ENCODE data around the gene BICDL1.
A peak's percentile ranks its signal among the peaks of the same experiment; 100 is the strongest.

Gene BICDL1

DNA sequence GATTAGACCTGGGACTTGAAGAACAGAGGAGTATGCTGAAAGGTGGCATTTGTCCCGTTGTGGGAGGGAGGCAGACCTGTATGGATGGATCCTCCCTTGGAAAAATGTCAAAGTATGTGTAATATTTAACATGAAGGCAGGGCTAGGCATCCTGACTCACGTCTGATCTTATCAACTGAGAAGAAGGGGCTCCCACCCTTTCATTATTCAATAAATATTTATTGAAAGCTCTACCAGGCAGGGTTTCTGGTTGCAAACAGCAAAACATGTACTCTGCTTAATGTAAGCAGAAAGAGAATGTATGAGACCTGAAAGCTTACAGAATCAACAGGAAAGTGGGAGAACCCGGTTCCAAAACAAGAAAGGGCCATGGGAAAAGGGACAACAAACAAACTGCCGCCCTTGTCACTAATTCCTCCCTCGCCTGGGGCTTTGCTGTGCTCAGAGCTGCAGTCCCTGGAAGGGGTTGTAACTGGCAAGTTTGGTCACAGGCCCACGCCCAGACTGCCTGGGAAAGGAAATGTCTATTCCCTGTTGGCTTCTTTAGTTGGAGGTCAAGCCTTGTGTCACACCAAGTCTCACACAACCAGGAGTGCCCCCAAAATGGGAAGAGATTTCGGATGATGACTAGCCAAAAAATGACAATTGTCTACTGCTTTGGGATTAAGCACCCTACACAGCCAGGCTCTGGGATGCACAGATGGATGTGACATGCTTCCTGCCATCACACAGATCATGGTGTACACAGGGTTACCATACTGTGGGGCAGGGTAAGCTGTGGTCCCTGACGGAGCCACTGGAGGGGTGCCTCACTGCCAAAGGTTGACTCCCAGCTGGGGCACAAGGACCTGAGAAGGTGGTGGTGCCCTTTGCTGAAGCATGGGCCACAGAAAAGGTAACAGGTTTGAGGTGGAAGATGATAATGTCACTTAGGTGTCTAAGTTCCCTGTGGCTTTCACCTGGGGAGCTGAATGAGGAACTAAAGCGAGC, 90.7 kb downstream of the BICDL1 start:
- no peak for DNase-seq (ENCODE audit: low spot score)

DNA sequence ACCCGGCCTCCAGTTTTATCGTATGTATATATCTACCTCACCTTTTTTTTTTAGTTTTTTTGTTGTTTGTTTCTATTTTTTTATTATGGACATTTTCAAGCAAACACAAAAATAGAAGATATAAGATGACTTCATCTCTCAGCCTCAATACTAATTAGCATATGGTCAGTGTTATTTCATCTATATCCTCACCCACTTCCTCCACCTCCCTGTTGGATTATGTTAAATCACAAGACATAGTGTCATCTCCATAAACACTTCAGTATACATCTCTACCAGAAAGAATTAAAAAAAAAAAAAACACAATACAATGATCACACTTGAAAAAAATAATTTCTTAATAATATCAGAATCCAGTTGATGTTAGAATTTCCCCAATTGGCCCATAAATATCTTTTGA, 92.6 kb downstream of the BICDL1 start:
- DNase-seq (ENCODE audit: low spot score), result no peak

DNA sequence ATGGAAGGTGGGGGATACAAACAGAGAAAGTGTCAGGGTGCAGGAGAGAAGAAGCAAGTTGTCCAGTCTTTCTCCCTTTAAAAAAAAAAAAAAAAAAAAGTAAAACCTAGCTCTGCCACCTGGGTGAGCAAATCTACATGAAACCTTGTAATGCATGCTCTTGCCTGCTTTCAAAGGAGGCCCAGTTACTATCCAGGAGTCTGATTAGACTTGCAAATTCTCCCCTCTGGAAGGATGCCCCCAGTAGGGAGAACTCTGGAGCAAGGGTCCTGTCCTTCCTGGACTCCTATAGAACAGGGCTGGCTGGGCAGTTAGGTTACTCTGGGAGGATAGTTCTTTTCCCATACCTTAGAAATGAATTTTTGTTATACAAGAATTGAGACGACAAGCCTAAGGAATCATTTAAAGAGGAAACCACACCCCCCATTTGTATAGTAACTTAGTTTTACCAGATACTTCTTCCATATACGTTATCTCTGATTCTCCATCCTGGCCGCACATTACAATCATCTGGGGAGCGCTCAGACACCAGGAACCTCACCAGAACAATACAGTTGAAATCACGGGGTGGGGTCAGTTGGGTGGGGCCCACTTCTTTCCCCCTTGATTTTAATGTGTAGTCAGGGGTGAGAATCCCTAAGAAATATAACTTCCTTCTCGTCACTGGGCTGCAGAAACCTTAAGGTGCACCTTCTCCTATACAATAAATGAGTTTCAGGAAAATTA, 97.0 kb downstream of the BICDL1 start:
- DNase-seq (ENCODE audit: low spot score), result peak; percentile 51

DNA sequence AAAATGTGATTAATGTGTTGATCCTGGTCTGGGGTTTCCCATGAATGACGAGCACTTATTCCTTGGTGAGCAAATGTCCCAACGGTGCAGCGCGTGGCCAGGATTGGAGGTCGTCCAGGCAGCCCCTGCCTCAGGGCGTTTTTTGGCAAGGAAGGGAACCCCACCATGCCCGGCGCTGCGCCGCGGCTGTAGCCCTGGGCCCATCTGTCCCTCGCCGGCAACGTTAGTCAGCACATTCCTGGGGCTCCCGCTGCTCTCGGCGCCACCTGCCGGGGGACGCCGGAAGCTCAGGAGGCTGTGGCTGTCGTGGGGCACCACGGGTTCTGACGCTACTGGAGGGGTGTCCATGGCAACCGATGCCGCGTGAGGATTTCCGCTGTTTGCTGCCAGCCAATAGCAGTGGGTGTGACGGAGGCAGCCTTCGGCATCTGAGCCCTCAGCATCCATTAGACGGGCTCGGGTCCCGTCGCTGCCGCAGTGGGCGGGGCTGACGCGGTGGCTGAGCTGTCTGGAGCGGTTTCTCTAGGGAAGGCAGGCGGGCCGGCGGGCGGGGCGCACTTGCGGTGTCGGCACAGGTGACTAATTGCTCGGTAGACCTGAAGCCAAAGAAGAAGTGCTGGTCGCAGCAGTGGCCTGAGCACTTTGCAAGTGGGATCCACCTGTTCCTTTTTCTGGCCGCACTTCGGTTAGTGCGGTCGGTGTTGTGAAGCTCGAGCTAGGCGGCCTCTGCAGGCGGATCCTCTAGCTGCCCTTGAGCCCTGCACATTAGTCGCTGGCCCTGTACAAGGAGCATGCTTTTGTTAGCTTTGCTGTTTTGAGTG, 98.0 kb downstream of the BICDL1 start:
- peak; percentile 98 for DNase-seq (ENCODE audit: low spot score)

DNA sequence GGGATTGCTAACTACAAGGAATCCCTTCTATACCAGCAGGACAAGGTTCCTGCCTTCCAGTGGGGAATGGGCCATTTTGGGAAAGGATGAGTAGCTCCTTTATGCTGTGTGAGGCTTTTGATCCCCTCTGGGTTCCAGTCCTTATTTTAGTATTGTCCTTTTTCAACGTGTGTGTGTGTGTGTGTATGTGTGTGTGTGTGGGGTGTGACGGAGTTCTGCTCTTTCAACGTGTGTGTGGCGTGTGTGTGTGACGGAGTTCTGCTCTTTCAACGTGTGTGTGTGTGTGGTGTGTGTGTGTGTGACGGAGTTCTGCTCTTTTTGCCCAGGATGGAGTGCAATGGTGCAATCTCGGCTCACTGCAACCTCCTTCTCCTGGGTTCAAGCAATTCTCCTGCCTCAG, 100.1 kb downstream of the BICDL1 start:
- DNase-seq (ENCODE audit: low spot score), result no peak

DNA sequence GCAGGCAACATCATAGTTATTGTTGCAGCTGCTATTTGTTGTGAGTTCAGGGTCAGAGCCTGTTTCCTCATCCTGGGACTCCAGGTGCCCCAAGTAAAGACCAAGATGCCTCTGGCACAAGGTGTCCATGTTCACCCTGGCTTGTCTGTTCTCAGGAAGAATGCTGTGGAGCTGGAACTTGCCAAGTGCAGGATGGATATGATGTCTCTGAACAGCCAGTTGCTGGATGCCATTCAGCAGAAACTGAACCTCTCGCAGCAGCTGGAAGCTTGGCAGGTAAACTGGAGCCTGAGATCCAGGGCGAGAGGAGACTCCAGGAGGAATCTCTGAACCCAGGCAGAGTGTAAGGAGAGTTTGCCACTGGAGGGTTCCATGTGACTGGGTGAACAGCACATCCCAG, 100.8 kb downstream of the BICDL1 start:
- DNase-seq (ENCODE audit: low spot score), result no peak

DNA sequence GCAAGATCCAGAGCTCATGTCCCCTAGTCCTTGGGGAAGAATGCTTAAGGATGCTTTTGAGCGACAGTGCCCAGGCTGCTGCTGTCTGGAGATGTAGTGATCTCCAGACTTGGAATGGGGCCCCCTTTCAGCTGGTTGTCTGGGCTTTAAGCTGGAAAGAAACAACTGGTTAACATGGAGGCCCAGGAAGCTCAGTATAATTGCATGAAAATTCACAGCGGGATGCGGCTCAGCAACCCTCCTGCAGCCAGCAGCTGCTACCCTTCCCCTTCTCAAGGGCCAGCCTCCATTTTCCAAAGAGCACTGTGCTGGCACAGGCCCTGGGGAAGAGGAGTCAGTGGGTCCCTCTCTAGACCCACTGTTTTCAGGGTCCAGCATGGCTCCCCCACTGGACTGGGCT, 101.2 kb downstream of the BICDL1 start:
- no peak for DNase-seq (ENCODE audit: low spot score)

DNA sequence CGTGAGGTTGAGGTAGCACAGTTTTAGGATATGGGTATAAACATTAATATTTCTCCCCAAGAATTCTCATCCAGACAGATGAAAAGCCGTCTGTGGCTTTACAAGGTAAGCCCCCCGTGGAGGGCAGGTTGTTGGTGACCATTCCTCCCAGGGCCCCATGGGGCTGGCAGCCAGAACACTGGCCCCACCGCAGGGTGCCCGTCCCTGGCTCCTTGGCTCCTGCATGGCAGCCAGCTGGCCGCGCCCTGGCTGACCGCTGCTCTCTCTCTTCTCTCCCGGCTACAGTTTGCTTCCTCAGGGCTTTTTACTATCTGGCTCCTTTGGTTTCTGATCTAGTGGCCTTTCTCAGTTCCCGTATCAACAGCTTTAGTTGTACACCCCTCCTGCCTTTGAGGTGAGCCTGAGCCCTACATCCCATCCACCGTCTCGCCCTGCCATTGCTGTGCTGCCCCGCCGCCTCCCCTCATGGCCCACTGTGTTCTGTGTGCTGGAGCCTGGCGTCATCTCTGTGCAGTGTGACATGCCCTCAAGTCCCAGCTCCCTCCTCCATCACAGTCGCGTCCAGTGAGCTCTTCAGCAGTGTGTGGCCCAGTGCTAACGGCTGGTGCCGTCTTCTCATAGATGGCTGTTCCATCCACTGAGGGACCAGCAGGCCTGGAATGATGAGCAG, 101.7 kb downstream of the BICDL1 start:
- DNase-seq (ENCODE audit: low spot score), result no peak

DNA sequence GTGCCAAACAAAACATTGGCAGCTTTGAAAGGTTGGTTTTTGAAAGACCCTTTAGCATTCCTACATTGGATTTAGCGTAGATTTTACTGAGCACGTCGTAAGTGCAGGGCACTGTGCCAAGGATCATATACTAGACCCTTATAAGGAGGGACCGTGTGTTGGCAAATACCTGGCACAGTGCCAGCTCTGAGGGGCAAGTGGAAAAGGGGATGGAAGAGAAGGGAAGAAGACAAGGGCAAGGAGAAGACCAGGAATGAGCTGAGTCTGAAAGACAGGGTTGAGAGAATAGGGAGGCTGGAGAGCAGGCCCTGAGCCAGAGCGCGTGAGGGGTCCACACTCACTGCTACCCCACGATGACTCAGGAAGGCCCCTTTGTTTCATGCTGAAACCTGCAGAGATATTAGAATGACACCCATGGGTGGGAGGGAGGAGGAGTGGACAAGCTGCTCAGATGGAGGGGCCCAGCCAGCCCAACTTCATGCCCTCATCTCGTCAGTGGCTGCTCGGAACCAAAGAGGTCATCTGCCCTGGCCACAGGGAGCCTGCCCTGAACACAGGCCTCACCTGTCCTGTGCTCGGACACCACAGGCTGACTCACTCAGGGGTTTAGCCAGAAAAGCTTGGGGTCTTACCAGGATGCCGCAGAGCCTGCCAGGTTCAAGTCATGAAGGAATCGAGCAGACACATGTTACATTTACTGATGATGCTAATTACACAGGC, 102.5 kb downstream of the BICDL1 start:
- no peak for DNase-seq (ENCODE audit: low spot score)

DNA sequence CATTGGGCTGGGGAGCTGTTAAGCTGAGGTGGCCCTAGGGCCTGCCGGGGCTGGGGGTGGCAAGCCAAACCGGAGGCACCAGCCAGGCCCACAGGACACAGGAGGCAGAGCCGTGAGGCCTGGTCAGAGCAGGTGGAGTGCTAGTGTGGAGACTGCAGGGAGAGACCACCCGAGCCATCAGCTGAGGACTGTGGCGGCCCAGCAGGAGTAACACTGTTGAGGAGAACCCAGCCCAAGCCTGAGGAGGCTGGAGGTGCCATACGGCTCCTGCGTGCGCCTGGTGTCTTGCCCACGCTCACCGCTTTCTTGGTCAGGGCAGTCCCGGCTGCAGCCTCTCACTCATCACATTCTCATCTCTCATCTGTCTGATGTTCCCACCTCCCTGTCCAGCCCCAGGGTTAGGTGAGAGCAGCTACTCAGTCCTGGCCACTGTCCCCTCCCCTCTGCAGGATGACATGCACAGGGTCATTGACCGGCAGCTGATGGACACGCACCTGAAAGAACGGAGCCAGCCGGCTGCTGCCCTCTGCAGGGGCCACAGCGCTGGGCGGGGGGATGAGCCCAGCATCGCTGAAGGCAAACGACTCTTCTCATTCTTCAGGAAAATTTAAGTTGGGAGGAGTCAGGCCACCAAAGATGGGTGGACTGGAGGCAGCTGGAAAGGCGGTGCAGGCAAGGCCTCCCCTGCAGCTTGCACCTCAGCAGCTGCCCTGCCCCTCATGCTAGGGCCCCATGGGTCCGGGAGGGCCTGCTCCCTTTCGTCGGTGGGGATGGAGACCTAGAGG, 103.7 kb downstream of the BICDL1 start:
- no peak for DNase-seq (ENCODE audit: low spot score)

DNA sequence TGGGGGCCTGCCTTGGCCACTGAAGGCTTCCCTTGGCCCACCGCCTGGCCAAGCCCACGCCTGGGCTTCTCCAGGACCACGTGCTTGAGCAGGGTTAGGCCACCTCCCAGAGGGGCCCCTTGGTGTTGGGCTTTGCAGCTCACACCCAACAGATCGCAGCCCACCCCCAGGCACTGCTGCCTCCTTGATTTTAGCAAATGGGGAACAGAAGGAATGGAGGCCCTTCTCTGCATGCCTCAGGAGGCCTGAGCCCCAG, 104.2 kb downstream of the BICDL1 start:
- DNase-seq (ENCODE audit: low spot score), result no peak

DNA sequence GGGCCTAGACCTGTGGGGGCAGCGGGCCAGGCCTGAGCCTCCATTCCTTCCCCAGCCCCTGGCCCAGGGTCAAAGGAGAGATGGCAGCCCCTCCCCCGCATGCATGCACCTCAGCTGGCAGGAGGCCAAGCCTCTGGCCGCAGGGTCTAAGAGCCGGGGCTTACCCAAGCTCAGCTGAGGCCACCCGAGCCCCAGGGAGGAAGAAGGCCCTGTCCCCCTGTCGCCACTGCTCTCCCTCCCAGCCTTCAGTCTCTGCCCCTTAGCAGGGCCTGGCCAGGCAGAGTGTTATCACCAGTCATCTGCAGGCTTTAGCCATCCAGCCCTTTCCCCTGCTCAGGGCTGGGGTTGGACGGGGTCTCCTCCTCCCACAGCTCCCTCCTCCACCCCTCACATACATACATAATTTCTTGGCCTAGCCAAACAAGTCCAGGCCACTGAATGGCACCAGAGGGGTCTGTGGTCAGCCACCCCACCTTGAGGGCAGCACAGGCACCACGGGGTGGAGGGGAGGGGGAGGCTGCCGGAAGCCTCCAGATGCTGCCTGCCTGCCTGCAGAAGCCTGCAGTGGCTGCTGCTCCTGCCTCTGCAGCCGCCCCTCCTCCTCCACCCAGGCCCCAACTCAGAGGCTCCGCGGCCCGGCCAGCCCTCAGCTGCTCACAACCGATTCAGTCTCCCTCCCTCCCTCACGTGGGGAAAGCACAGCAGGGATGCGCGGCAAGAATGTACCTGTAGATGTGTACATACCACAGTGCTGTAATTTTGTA, 104.7 kb downstream of the BICDL1 start:
- DNase-seq (ENCODE audit: low spot score), result peak; percentile 92

DNA sequence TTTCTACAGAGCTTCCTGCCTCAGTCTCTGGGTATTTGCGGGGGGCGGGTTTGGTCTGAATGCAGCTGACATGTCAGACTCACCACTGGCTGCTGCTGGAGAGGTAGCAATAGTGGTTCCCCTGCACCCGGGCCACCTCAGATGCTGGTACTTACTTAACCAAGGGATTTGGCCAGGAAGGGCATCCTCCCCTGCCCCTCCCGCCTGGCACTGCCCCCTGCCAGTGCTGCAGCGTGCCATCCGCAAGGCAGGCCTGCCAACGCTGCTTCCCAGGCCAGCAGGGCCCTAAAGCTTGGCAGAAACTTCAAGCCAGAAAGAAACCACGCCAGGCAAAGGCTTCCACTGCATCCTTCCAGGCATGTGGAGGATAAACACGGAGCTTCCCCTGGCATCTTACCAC, 105.4 kb downstream of the BICDL1 start:
- DNase-seq (ENCODE audit: low spot score), result peak; percentile 51

DNA sequence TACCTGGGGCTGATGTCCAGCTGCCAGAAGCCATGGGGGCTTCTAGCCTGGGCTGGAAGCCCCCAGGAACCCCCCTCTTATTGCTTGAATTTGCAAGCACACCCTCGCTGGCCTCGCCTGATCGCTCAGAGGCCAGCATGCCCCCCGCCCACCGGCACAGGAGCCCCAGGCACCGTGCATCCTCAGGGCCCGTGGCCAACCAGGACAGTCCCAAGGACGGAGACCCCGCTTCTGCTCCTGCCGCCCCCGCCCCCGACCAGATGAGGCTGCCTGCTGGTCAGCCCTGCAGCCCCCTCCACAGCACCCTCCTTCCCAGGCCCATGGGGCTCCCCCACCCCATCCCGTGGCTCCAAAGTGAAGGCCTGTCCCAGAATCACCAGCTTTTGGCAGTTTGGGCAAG, 106.3 kb downstream of the BICDL1 start:
- DNase-seq (ENCODE audit: low spot score), result no peak

DNA sequence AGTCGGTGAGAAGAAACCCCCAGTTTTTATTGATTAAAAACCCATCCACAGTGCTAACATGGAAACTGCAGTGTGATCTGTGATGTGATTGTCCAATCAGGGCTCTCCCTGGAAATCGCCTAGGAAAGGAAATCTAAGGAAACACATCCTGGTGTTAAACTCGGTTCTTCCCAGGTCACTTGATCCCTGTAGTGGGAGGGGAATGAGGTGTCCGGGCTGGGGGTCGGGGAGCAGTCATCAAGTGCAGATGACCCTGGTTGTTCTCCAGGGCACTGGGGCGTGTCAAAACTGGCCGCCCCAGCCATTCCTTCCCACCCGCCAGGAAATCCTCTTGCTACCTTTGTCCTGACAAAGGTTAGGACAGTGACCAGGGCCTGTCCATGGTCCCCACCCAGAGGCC, 106.7 kb downstream of the BICDL1 start:
- peak; percentile 31 for DNase-seq (ENCODE audit: low spot score)

DNA sequence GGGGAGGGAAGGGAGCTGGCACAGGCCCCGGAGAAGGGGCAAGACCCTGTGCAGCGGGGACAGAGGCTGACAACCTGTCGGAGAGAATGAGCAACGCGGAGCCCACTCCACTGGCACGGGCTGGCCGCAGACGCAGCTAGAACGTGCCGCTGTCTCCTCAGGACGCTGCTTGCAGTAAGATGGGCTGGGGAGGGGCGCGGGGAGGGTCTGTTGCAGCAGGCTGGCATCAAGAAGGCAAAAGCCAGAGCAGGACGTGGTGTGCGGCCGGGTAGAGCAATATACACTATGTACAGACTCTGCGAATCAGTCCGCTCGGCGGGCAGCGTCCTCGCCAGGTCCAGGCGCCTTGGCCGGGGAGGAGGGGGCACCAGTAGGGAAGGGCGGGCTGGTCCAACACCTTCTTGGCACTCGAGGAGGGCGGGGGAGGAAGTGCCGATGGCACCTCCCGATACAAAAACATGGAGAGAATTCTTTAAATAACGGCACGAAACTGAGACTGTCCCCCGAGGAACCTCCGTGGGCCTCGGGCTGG, 107.7 kb downstream of the BICDL1 start:
- no peak for DNase-seq (ENCODE audit: low spot score)

DNA sequence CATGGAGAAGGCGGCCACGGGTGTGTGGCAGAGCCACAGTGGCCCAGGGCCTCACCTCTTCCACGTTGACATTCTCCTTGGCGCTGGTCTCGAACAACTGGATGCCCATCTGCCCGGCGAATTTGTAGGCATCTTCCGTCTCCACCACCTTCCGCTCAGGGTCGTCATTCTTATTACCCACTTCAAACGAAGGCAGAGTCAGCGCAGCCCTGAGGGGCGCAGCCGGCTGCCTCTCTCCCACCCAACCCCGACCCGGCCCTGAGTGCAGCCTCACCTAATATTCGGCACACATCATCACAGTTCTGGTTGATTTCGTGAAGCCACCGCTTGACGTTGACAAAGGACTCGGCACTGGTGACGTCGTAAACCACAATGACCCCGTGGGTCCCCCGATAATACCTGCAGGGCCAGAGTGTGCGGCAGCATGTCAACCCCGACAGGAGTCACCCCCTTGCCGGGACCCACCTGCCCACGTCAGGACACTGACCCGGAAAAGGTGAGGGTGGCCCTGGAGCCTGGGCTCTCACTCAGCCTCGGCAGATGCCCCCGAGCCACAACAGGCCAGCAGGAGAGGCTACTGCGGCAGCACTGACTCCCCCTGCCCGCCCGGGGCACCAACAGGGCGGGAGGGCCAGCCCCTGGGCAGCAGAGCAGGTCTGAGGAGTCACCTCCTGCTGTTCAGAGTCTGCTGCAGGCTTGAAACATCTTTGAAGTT, 109.9 kb downstream of the BICDL1 start:
- no peak for DNase-seq (ENCODE audit: low spot score)

DNA sequence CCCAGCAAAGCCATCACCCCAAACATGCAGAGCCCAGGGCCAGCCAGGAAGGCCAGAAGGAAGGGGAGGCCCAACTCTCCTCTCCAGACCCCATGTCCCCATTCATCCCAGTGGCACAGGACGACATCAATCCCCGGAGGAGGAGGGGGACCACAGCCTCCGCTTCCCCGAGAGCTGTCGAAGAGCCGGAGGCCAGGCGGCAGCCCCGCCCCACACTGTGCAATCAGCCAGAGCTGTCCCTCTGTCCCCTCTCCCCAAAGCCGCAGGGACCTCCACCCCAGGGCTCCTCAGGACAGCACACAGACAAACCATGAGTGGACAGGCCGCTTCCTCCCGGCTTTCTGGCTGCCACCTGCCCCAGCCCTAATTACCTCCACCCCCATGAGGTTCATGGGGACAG, 110.7 kb downstream of the BICDL1 start:
- DNase-seq (ENCODE audit: low spot score), result no peak

DNA sequence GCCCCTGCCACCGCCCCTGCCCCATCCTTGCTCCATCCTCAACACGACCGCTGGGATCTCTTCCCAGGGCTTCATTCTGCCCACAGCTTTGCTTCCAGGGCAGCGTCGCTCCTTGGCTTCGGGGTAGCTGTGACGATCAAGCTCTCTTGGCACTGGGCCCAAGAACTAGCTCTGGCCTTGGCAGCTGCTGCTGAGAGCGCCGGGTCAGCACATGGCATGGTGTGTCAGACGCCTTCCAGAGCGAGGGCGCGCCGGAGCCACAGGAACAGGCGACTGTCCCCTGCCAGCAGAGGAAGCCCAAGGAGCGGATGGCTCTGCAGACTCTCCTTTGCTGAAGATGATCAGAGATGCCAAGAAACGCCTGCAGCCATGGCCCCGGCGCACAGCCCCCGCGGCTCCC, 111.6 kb downstream of the BICDL1 start:
- no peak for DNase-seq (ENCODE audit: low spot score)

Measured in iPS-NIHi11 (cell line).